ENCODE results near the gene AXL.

The AXL gene

GRCh38 chr19:41194157-41194552, 24.9 kb upstream of the AXL start:
- Histone ChIP-seq H3K27ac (ENCODE audit: low read length) (no peak overlapping the region), H3K27me3 (ENCODE audit: low read depth, low read length) (peaks cover 11% of the 10 kb centered on the region; the same call in 1 of the 2 replicates), H3K4me2 (ENCODE audit: low read length) (no peak overlapping the region), H3K36me3 (replicated peaks; ENCODE audit: low read depth, low read length) (no peaks in the 10 kb centered on the region), H3K9ac (ENCODE audit: low read length) (no peak overlapping the region), H3K79me2 (ENCODE audit: low read length) (no peaks in the 10 kb centered on the region), H3K4me1 (ENCODE audit: low read length) (peaks cover 18% of the 10 kb centered on the region), H4K20me1 (ENCODE audit: insufficient read depth, low read length) (no peaks in the 10 kb centered on the region), H3K4me3 (ENCODE audit: low read length) (no peak overlapping the region), H3K9me3 (ENCODE audit: insufficient read depth, low read length) (no peaks in the 10 kb centered on the region), H2AFZ (ENCODE audit: low read depth, low read length) (peak overlapping the region; percentile 74; the same call in 1 of the 2 replicates)
- TF ChIP-seq CTCF (IDR thresholded peaks at IDR 0.05; ENCODE audit: low read depth, low read length) (no peak), EZH2phosphoT487 (IDR thresholded peaks at IDR 0.05; ENCODE audit: low read depth) (no peak)

DNA sequence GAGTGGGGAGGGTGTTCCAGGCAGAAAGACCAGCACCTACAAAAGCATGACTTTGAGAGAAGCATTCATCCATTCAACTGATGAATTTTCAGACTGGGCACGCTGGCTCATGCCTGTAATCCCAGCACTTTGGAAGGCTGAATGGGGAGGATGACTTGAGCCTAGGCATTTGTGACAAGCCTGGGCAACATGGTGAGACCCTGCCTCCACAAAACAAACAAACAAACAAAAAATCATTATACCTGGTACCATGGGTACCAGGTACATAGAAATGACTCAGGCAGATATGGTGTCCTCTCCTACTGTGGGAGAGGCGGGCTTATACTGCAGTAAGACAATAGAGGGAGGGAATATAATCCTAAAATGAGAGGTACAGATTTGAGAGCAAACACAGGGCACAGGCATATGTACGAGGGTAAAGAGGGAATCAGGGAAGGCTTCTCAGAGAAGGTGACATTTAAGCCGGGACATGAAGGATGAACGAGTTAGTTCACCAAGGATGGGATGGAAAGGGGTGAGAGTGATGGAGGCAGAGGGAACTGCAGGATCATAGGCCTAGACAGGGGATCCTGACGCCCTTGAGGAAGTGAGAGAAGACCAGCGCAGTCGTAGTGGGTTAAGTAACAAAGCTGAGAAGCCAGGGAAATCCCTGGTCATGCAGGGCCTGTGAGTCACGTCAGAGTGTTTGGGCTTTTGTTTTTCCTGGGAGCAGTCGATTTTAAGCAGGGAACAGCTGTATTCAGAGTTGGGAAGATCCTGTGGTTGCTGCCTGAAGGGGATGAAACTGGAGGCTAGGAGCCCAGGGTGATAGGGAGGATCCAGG, 23.1 kb upstream of the AXL start:
- Histone ChIP-seq H3K79me2 (ENCODE audit: low read length) (no peaks in the 10 kb centered on the region), H4K20me1 (ENCODE audit: insufficient read depth, low read length) (no peaks in the 10 kb centered on the region), H3K9ac (ENCODE audit: low read length) (no peak overlapping the region), H3K27ac (ENCODE audit: low read length) (no peak overlapping the region), H3K4me2 (ENCODE audit: low read length) (peak overlapping the region; percentile 19), H3K4me3 (ENCODE audit: low read length) (no peak overlapping the region), H3K4me1 (ENCODE audit: low read length) (peaks cover 21% of the 10 kb centered on the region), H3K36me3 (replicated peaks; ENCODE audit: low read depth, low read length) (no peaks in the 10 kb centered on the region), H3K9me3 (ENCODE audit: insufficient read depth, low read length) (no peaks in the 10 kb centered on the region), H3K27me3 (ENCODE audit: low read depth, low read length) (peaks cover 11% of the 10 kb centered on the region; the same call in 1 of the 2 replicates), H2AFZ (ENCODE audit: low read depth, low read length) (no peak overlapping the region)
- TF ChIP-seq EZH2phosphoT487 (IDR thresholded peaks at IDR 0.05; ENCODE audit: low read depth) (no peak), CTCF (IDR thresholded peaks at IDR 0.05; ENCODE audit: low read depth, low read length) (no peak)

DNA sequence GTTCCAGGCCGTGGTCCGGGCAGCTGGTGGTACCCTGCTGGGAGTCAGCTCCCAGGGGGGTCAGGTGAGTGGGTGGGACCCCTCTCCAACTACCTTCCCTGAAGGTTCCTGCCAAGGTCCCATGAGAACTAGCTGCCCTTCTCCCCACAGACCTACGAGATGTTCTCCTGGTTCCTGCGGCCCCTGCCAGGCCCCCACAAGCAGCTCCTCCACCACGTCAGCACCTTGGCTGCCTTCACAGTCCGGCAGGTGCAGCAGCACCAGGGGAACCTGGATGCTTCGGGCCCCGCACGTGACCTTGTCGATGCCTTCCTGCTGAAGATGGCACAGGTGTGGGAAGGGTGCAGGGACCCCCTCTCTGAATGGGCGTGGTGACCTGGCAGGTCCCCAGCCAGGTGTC, 20.5 kb upstream of the AXL start:
- Histone ChIP-seq H3K9me3 (ENCODE audit: insufficient read depth, low read length) (no peaks in the 10 kb centered on the region), H3K4me3 (ENCODE audit: low read length) (no peak overlapping the region), H4K20me1 (ENCODE audit: insufficient read depth, low read length) (no peaks in the 10 kb centered on the region), H3K9ac (ENCODE audit: low read length) (no peak overlapping the region), H3K27me3 (ENCODE audit: low read depth, low read length) (peaks cover 14% of the 10 kb centered on the region; the same call in 1 of the 2 replicates), H3K79me2 (ENCODE audit: low read length) (no peaks in the 10 kb centered on the region), H3K4me1 (ENCODE audit: low read length) (peaks cover 18% of the 10 kb centered on the region), H3K4me2 (ENCODE audit: low read length) (no peak overlapping the region), H3K36me3 (replicated peaks; ENCODE audit: low read depth, low read length) (no peaks in the 10 kb centered on the region), H2AFZ (ENCODE audit: low read depth, low read length) (no peak overlapping the region), H3K27ac (ENCODE audit: low read length) (no peak overlapping the region)
- no peak for TF ChIP-seq EZH2phosphoT487 (IDR thresholded peaks at IDR 0.05; ENCODE audit: low read depth)

GRCh38 chr19:41203371-41203770, 15.7 kb upstream of the AXL start:
- no peaks in the 10 kb centered on the region for H3K79me2 ChIP-seq (ENCODE audit: low read length)
- no peak overlapping the region for H3K4me3 ChIP-seq (ENCODE audit: low read length)
- no peak for TF ChIP-seq EZH2phosphoT487 (IDR thresholded peaks at IDR 0.05; ENCODE audit: low read depth)
- TF ChIP-seq CTCF (IDR thresholded peaks at IDR 0.05; ENCODE audit: low read depth, low read length), result no peak
- H3K27ac ChIP-seq (ENCODE audit: low read length), result no peak overlapping the region
- H3K9me3 ChIP-seq (ENCODE audit: insufficient read depth, low read length), result no peaks in the 10 kb centered on the region
- no peak overlapping the region for H3K4me2 ChIP-seq (ENCODE audit: low read length)
- no peak overlapping the region for H2AFZ ChIP-seq (ENCODE audit: low read depth, low read length)
- peaks cover 14% of the 10 kb centered on the region; the same call in 1 of the 2 replicates for H3K27me3 ChIP-seq (ENCODE audit: low read depth, low read length)
- H3K36me3 ChIP-seq (replicated peaks; ENCODE audit: low read depth, low read length), result no peaks in the 10 kb centered on the region
- no peak overlapping the region for H3K9ac ChIP-seq (ENCODE audit: low read length)
- no peaks in the 10 kb centered on the region for H4K20me1 ChIP-seq (ENCODE audit: insufficient read depth, low read length)
- peaks cover 2% of the 10 kb centered on the region; the same call in 1 of the 2 replicates for H3K4me1 ChIP-seq (ENCODE audit: low read length)

Data from OCI-LY3 (cell line).